Peyer's patch (tissue), 4 donors: ENCODE results near the gene ASF1B. TPM values are rescaled to one million over a fixed set of nuclear protein-coding genes. Genes with fewer than 3 reads are reported as not detected.

Source experiments
- DNase-seq, 3 donors: peaks; one replicate each; pipeline ENCODE4 v3.0.0-alpha.2; 2017 to 2019
- H3K27ac ChIP-seq, 4 donors: fragments of 200-600 bp; sonication (generic); one replicate each; pipeline ENCODE4 v1.5.1; 2016 to 2019
- H3K27me3 ChIP-seq, 2 donors: fragments of 200-600 bp; sonication (generic); one replicate each; pipeline ENCODE4 v1.5.1; 2019
- H3K36me3 ChIP-seq, 3 donors: fragments of 200-600 bp; sonication (generic); one replicate each; pipeline ENCODE4 v1.5.1; 2016 to 2019
- H3K4me1 ChIP-seq, 4 donors: fragments of 200-600 bp; sonication (generic); one replicate each; pipeline ENCODE4 v1.5.1; 2016 to 2019
- H3K4me3 ChIP-seq, 4 donors: fragments of 200-600 bp; sonication (generic); 1 replicate in 3 of 4; 2 replicates in 1 of 4; pipeline ENCODE4 v1.5.1; 2016 to 2019; ENCODE audit warnings: mild to moderate bottlenecking in 1 of 4
- H3K9me3 ChIP-seq, 4 donors: fragments of 200-600 bp; sonication (generic); one replicate each; pipeline ENCODE4 v1.5.1; 2016 to 2019; ENCODE audit warnings: mild to moderate bottlenecking in 1 of 4
- POLR2A ChIP-seq, 2 donors: fragments of 450-650 bp; IDR thresholded peaks; one replicate each; pipeline ENCODE4 v1.5.1; 2017; ENCODE audit warnings: antibody characterized with exemption in 2 of 2, mild to moderate bottlenecking in 2 of 2, moderate library complexity in 2 of 2
- total RNA-seq, 4 donors: library from RNA; depleted of rRNA; stranded (reverse); fragments of >200 nt; gene quantifications; one replicate each; pipeline ENCODE4 v1.1.0, GENCODE V29; 2016
- TF ChIP-seq, protein P1 (sequence below), 6 experiments: fragments of 450-650 bp in 4 of 6; fragments of 200-600 bp in 2 of 6; sonication (generic) in 1 of 6; IDR thresholded peaks; one replicate each; pipeline ENCODE4 v1.5.1; 2017 to 2019; ENCODE audit warnings: antibody characterized with exemption in 6 of 6, mild to moderate bottlenecking in 3 of 6, moderate library complexity in 1 of 6

The ASF1B gene
- total RNA-seq, 4 donors from 2014 or later, result 2.3 to 12.4 (median 5.5) TPM

DNA sequence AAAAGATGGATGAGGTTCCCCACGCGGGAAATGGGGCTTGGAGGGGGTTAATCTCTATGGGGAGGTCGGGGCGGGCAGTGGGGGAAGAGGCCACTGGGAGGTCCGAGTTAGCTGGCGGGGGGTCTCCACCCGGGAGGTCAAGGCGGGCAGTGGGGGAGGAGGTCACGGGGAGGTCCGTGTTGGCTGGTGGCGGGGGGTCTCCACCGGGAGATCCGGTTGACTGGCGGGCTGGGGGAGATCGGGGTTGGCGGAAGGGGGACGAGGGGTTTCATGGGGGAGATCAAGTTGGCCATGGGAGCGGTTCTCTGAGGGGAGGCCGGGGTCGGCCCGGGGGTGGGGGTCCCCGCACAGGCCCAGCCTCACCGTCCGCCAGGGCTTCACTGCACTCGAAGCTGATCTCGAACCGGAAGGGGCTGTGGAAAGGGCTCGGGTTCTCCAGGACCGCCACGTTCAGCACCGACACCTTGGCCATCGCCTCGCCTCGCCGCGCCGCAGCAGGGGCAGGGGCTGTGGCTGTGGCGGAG lies 342 bp downstream of the ASF1B start:
- peak overlapping the region; percentile 37 to 96 (median 74) for H3K27ac ChIP-seq
- no peaks in the 10 kb centered on the region for H3K27me3 ChIP-seq
- H3K4me1 ChIP-seq, result peaks cover 0 to 26% (median 3%) of the 10 kb centered on the region in 4 donors
- no peaks in the 10 kb centered on the region for H3K9me3 ChIP-seq
- H3K36me3 ChIP-seq, result no peaks in the 10 kb centered on the region
- peak overlapping the region; percentile 60 to 85 (median 74) for H3K4me3 ChIP-seq
- no peak for DNase-seq
- TF ChIP-seq, protein P1, sequence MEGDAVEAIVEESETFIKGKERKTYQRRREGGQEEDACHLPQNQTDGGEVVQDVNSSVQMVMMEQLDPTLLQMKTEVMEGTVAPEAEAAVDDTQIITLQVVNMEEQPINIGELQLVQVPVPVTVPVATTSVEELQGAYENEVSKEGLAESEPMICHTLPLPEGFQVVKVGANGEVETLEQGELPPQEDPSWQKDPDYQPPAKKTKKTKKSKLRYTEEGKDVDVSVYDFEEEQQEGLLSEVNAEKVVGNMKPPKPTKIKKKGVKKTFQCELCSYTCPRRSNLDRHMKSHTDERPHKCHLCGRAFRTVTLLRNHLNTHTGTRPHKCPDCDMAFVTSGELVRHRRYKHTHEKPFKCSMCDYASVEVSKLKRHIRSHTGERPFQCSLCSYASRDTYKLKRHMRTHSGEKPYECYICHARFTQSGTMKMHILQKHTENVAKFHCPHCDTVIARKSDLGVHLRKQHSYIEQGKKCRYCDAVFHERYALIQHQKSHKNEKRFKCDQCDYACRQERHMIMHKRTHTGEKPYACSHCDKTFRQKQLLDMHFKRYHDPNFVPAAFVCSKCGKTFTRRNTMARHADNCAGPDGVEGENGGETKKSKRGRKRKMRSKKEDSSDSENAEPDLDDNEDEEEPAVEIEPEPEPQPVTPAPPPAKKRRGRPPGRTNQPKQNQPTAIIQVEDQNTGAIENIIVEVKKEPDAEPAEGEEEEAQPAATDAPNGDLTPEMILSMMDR (IDR thresholded peaks at IDR 0.05), result no peak
- TF ChIP-seq POLR2A (IDR thresholded peaks at IDR 0.05), result no peak

DNA sequence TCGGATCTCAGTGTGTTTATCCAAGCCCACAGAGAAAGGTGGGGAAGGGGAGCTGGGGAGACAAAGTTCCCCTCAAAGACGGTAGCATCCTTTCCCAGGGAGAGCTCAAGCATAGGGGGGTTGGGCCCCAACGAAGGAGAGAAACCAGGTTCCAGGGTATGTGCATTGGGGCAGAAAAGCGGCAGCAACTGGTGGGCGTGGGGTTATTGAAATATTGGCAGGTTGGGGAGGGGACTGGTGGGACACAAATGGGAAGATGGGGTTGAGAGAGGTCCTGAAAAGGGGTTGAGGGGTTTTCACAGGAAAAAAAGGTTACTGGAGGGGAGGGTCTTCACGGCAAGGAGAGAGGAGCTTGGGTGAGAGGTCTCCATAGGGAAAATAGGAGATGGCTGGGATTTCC lies 1.0 kb downstream of the ASF1B start:
- Histone ChIP-seq H3K27ac (no peak overlapping the region), H3K9me3 (no peaks in the 10 kb centered on the region), H3K36me3 (no peaks in the 10 kb centered on the region), H3K27me3 (no peaks in the 10 kb centered on the region), H3K4me3 (peak overlapping the region in 1 of 4 donors; percentile 60), H3K4me1 (peaks cover 0 to 26% (median 3%) of the 10 kb centered on the region in 4 donors)
- TF ChIP-seq, protein P1 (IDR thresholded peaks at IDR 0.05), result no peak
- TF ChIP-seq POLR2A (IDR thresholded peaks at IDR 0.05), result no peak
- DNase-seq, result no peak

DNA sequence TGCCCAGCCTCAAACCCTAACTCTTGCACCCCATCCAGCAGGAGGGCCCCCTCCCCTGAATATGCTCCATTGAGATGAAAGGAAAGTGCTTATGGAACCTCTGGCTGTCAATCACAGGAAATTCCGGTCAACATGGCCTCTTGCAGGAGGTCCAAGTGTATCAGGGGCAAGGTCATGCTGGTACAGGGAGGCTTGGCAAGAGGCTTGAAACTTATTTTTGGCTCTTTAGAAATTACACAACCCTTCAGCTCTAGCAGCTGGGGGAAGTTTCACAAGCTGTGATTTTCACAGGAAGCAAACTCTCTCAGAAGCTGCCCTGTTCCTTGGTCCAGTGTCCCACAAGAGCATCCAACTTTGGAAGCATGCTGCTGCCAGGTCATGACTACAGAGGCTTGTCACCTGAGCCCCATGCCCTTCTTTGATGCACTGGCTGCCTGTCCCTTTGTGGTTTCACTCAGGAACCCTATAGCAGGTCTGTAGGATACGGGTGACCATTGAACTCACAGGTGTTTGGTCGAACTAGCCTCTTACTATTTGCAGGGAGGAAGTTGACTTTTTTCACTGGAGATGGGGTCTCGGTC lies 8.4 kb downstream of the ASF1B start:
- no peaks in the 10 kb centered on the region for H3K4me1 ChIP-seq
- H3K27ac ChIP-seq, result peak overlapping the region in 1 of 4 donors; percentile 49
- TF ChIP-seq, protein P1 (IDR thresholded peaks at IDR 0.05), result no peak
- no peak for TF ChIP-seq POLR2A (IDR thresholded peaks at IDR 0.05)
- DNase-seq, result no peak
- no peaks in the 10 kb centered on the region for H3K27me3 ChIP-seq
- no peaks in the 10 kb centered on the region for H3K9me3 ChIP-seq
- no peak overlapping the region for H3K4me3 ChIP-seq
- no peaks in the 10 kb centered on the region for H3K36me3 ChIP-seq

DNA sequence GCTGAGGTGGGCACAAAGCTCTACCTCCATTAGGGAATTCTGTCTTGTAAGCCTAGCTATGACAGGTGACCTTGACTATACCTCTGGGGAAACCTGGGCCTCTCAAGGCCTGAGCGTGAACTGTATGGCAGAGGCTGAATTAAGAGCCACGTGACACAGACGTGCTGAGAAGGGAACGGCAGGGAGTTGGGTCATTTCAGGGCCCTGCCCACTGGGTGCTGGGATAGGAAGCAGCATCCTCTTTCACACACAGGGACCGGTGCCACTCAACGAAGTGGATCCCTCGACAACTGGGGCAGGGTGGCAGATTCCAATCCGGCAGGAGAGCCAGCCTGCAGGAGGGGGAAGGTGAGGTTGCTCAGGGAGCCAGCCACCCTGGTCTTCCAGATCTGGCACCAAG lies 9.2 kb downstream of the ASF1B start:
- no peak for DNase-seq
- TF ChIP-seq, protein P1 (IDR thresholded peaks at IDR 0.05), result no peak
- TF ChIP-seq POLR2A (IDR thresholded peaks at IDR 0.05), result no peak
- Histone ChIP-seq H3K4me1 (no peaks in the 10 kb centered on the region), H3K4me3 (no peak overlapping the region), H3K27me3 (no peaks in the 10 kb centered on the region), H3K36me3 (no peaks in the 10 kb centered on the region), H3K27ac (no peak overlapping the region), H3K9me3 (no peaks in the 10 kb centered on the region)

DNA sequence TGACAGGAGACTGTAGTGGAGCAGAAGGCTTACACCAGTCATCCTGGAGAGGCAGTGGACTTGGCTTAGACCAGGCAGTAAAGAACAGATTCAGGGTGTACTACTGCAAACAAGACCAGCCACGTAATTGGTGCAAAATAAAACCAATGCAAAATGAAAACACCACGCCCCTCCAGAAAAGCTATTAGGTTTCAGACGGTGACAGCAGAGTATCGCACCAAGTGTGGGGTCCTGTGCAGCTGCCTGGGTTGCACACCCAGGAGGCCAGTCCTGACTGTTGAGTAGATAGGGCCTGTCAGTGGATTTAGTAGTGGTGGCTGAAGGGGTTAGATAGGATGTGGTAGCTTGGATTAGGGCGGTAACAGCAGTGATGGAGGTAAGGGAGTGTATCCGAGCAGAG lies 13.5 kb downstream of the ASF1B start:
- peaks cover 0 to 18% (median 6%) of the 10 kb centered on the region in 4 donors for H3K4me1 ChIP-seq
- no peaks in the 10 kb centered on the region for H3K9me3 ChIP-seq
- H3K27ac ChIP-seq, result no peak overlapping the region
- TF ChIP-seq POLR2A (IDR thresholded peaks at IDR 0.05), result no peak
- TF ChIP-seq, protein P1 (IDR thresholded peaks at IDR 0.05), result no peak
- no peak for DNase-seq
- H3K36me3 ChIP-seq, result no peaks in the 10 kb centered on the region
- no peak overlapping the region for H3K4me3 ChIP-seq
- H3K27me3 ChIP-seq, result no peaks in the 10 kb centered on the region
